CD1c-positive myeloid dendritic cell (primary cell): ENCODE data around the gene MZF1.
A peak's percentile ranks its signal among the peaks of the same experiment; 100 is the strongest.
"Not testable (repeated sequence)": the region's sequence is repeated elsewhere in the genome, so short reads cannot be mapped to it uniquely, and the experiment has no call there.

Source experiments
- DNase-seq: peaks from one replicate; pipeline ENCODE4 v3.0.0-alpha.2; 2016; ENCODE audit errors: extremely low spot score

Gene MZF1

DNA sequence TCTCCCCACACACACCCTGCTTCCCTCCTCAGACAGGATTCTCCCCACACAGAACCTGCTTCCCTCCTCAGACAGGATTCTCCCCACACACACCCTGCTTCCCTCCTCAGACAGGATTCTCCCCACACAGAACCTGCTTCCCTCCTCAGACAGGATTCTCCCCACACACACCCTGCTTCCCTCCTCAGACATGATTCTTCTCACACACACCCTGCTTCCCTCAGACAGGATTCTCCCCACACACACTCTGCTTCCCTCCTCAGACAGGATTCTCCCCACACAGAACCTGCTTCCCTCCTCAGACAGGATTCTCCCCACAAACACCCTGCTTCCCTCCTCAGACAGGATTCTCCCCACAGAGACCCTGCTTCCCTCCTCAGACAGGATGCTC lies 34.0 kb downstream of the MZF1 start:
- not testable (repeated sequence) for DNase-seq

DNA sequence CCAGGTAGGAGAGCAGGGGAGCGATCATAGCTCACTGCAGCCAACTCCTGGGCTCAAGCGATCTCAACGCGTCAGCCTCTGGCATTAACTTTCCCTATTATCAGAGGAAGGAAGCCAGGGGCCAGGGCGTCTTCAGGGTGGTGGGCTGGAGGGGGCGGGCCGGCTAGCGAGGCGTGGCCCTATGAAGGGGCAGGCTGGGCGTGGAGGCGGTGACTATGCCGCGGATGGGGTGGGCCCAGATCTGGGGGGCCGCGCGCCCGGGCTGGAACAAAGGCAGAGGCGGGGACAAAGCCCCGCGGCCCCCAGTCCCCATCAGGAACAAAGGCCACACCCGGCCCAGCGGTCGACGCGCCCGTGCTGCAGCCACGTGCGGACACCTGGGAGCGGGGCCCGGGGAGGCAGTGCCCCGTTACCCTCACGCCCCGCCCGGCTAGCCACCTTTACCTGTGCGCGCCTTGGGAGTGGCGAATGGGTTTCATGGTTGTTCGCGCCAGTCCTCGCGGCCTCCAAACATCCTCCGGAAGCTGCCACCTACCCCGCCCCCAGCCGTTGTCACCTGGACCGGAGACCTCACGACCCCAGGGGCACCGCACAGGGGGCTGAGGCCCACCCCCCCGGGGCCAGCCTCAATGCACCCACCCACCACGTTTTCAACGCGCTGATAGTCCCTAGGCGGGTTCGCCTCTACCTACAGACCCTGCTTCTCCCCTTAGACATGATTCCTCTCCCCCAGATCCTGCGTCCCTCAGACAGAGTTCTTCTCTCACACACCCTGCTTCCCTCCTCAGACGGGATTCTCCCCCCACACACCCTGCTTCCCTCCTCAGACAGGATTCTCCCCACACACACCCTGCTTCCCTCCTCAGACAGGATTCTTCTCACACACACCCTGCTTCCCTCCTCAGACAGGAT lies 34.6 kb downstream of the MZF1 start:
- DNase-seq: peak; percentile 7

DNA sequence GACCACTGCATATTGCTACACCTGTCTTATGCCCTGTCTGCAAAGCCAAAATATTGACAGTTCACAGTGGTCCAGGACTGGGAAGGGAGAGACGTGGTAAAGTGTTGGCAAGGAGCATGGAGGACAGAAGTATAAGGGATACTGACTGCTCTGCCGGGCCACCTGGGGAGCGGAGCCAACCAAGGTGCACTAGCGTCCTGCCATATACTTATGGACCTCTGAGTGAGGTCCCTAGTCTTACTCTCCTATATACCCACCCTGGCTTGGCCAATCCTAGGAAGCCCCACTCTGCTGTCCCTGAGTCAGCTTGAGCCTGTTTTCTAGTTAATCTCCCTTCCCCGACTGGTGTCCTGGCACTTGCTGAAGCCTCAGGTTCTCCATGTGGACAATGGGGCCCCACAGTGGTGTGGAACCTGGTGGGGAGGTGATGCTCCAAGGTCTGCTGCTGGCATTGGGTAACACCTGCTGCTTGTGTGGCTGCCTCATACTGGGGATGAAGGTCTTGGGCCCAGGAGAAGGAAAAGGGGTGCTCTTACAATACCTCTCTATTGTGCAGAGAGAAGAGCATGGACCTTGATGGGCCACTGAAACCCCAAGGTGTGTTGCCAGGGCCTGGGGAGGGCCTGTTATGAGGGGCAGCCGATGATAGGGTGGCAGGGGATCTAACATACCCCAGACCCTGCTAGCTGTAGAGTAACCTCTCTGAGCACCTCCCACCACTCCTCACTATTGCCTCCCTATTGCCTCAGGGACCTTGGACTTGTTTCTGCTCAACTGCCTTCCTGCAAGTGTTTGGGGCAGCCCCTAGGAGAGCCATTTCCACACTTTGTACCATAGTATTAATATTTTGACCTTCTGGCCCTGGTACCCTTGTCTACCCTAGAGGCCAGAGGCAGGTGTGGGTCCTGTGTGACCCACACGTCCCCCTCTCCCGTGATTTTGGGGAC lies 36.0 kb downstream of the MZF1 start:
- DNase-seq: no peak

GRCh38 chr19:58535857-58536256 lies 37.3 kb downstream of the MZF1 start:
- DNase-seq: no peak

DNA sequence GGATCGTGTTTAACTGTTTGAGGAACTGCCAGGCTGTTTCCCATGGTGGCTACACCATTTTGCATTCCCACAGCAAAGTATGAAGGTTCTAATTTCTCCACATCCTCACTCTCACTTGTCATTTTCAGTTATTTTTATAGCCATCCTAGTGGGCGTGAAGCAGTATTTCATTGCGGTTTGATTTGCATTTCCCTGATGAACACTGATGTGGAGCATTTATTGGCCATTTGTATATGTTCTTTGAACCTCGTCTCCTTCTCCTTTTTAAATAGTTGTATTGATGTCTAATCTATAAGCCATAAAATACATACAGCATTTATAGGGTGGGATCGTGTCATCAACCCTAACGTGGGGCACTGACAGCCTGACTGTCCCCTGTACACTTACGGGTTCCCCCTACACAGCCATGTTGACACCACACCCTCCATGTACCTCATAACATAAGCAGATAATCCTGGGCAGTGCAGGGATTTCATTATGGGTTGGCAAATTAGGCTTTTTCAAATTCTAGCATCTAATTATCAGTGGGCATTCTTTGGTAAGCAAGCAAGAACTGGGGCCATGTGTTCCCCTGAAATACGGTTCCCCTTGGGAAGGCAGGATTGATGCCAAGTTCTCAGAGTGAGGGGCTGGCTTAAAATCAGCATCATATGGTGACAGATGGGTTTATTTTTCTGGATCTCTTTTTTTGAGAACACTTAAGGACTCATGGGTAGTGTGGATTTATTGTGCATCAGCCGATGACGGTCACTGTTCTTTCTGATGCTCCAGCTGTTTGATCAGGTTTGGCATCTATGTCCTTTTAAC lies 41.9 kb downstream of the MZF1 start:
- DNase-seq: no peak

- DNase-seq: no peak
These were observed 43.7 kb downstream of the MZF1 start for GRCh38 chr19:58529405-58529804.

DNA sequence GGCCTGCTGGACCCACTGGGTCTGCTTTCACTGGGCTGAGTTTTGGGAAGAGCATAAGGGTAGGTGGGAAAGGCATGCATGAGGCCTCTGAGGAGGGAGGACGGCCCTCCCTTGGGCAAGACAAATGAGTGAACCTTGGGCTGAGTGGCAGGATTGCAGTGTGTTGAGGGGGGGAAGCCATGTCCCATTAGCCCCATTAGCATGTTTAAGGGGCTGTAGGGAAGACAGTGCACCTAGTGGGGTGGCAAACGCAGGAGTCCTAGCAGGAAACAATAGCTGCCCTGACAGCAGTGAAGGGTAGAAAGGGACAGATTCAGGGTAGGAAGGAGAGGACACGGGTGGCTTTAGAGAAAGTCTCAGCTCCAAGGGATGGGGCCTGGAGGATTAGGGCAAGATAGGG lies 50.4 kb downstream of the MZF1 start:
- no peak for DNase-seq

DNA sequence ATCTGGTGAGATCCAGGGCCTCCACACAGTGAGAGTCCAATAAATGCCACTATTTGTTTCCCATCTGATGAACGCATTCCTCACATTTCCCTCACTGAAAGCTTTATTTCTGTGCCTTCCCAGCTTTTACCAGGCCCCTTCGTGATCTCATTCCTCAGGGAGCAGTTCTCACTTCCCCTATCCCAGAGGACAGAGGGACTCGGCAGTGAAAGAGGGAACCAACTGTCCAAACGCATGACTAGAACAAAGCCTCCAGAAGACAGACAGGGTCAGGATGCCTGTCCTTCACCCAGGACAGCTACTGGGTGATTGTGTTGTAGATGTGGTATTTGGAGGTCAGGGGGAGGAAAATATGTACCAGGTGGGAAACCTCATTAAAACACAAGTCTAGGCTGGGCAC lies 51.5 kb downstream of the MZF1 start:
- peak; percentile 42 for DNase-seq

GRCh38 chr19:58520257-58520599 lies 52.9 kb downstream of the MZF1 start:
- no peak for DNase-seq

DNA sequence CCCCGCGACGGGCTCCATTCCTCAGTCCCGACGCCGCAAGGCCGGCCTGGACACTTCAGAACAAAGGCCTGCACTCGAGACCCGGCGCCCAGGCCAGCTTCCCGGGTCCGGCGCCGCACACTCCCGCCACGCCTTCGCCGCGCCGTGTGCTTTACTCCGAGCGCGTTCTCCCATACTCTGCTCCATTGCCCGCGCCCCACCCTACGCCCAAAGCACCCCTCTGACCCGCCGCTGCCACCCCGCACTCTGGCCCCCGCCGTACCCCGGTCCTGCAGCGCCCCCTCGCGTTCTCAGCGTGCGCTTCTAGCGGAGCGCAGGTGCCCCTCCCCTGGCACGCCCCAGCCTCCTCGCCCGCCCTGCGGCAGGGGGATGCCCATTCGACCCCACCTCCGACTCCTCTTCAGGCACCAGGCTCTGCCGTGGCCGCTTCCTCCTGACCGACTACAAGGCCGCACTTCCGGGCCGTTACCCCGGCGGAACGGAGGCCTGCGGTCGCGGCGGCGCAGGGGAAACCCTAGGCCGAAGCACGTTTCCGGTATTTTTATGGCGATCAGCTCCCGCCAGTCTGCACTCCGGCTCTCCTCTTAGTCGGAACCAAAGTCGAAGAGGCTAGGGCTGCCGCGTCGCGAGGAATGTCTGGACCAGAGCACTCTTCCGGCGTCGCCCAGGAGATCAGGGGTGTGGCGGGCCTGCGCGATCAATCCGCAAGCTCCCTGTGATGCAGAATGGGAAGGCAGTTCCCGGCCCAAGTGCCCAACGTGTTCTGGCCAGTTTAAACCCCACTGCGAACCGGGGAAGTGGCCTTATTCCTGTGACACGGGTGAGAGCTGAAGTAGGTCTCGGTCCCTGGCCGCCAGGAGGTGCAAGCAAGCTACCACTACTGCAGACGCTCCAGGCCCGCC lies 53.5 kb downstream of the MZF1 start, which contains the start of gene ZBTB45:
ZBTB45 (minus strand) TSS at position 456 of the 902 bp plus-strand sequence. CDS start 2,137 bp downstream, outside the sequence.
- DNase-seq: peak; percentile 96

- DNase-seq: peak; percentile 48
These were observed 54.1 kb downstream of the MZF1 start for GRCh38 chr19:58519087-58519354.

GRCh38 chr19:58518256-58519086 lies 54.7 kb downstream of the MZF1 start:
- peak; percentile 47 for DNase-seq

- DNase-seq: no peak
These were observed 55.9 kb downstream of the MZF1 start for GRCh38 chr19:58516964-58517833.

GRCh38 chr19:58516246-58516836 lies 56.8 kb downstream of the MZF1 start:
- no peak for DNase-seq

GRCh38 chr19:58515259-58515658 lies 57.9 kb downstream of the MZF1 start:
- DNase-seq: no peak

GRCh38 chr19:58514564-58515022 lies 58.5 kb downstream of the MZF1 start:
- DNase-seq: no peak

DNA sequence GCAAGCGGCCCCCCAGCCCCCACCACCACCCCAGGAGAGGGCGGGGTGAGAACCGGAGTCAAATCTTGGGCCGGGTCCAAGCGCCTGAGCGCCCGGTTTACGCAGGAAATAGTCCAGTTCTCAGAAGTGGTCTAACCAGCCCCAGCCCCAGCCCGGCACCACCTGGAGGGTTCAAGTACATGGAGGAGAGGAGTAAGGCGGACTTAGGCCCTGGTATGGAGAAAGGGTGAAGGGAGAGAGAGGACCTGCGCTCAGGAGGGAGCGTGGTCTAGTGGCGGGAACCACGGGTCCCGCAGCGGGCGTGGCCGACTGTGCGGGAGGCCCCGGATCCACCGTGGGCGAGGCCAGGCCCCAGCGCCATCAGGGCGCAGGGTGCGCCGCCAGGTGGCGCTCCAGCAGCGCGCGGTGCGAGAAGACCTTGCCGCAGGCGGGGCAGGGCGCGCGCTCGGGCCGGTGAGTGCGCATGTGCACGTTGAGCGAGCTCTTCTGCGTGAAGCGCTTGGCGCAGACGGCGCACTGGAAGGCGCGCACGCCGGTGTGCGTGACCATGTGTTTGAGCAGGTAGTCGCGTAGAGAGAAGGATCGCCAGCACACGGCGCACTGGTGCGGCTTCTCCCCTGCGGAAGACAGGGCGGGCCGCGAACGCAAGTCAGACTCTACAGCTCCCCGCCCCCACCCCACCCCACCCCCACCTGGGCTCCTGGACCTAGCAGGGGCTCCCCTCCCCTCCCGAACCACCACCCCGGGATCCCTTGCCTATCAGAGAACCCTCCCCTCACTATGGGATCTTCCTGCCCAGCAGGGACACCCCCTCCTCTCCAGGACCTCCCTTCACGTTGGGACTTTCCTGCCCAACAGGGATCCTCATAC lies 59.2 kb downstream of the MZF1 start:
- DNase-seq: peak; percentile 98
